GM21360 (cell line): ENCODE measurements around the gene NTN5.
"Not testable (repeated sequence)": the region's sequence is repeated elsewhere in the genome, so short reads cannot be mapped to it uniquely, and the experiment has no call there.

Experiments used
- ATAC-seq: cut with Tn5 transposase; IDR thresholded peaks from one replicate; pipeline ENCODE4 v1.9.1; 2021; ENCODE audit warnings: mild to moderate bottlenecking, moderate library complexity; ENCODE audit not compliant: unreplicated experiment

Gene NTN5, protein sequence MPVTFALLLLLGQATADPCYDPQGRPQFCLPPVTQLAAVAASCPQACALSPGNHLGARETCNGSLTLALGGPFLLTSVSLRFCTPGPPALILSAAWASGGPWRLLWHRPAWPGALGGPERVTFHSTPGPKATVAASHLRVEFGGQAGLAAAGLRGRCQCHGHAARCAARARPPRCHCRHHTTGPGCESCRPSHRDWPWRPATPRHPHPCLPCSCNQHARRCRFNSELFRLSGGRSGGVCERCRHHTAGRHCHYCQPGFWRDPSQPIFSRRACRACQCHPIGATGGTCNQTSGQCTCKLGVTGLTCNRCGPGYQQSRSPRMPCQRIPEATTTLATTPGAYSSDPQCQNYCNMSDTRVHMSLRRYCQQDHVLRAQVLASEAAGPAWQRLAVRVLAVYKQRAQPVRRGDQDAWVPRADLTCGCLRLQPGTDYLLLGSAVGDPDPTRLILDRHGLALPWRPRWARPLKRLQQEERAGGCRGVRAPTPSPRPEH

DNA sequence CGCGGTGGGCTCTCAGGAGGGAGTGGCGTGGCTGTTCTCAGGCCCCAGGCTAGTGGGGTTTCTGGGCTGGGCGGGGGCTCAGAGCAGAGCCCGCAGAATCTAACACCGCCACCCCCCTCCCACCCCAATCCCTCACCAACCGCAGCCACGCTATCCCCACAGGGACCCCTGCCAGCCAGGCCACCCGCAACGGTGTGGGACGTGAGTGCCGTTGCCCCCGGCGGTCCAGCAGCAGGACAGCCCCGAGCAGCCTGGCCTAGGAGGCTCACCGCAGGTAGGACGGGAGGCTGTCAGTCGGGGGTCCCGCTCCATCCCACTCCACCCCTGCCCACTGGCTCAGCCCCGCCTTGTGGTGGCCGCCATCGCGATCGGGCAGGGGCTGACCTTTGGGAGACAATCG lies at the start of gene NTN5:
Gene NTN5 (minus strand): TSS at position 24 of the 400 bp plus-strand sequence. CDS start 2,031 bp downstream, outside the sequence.
- ATAC-seq = no peak

DNA sequence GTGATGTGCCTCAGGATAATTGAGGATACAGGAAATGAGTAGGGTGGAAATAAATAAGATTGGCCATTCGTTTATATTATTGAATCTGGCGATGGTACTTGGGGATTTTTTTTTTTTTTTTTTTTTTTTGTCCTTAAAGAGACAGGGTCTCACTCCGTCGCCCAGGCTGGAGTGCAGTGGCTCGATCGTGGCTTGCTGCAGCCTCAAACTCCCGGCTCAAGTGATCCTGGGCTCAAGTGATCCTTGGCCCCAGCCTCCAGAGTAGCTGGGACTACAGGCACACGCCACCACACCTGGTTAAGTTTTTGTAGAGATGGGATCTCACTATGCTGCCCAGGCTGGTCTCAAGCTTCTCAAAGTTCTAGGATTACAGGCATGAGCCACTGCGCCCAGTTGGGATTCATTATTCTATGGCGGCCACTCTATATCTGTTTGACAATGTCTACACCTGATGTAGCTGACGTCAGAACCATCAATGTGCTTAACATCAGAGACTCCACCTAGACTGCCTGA lies 49.4 kb upstream of the NTN5 start:
- ATAC-seq = no peak

DNA sequence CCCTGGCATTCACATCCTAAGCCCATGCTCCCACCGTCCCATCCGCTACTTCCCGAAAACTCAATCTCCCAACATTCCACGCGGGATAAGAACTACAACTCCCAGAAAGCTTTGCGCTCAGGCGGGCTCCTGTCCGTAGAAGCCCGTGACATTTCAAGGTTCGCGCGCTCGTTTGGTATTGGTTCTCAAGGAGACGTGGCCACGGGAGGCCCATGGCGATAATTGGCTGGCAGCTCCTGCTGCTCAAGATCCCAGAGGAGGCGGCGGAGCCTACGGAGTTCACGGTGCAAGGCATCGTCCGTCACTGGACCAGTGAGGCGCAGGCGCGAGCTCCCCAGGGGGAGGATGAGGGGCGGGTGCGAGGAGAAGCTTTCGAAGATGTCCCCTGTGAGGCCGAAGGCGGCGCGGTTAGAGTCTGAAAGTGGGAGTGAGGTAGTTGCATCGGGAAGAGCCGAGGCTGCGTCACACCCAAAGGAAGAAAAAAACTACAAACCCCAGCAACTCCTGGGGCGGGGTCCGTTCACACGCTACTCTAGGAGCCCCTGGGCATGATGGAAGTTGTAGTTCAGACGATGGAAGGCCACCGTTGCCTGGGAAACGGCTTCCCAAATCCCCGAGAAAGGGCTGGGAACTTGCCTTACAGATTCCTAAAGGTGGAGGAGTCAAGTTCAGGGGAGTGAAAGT lies 47.9 kb upstream of the NTN5 start:
- peak; percentile 76 for ATAC-seq

DNA sequence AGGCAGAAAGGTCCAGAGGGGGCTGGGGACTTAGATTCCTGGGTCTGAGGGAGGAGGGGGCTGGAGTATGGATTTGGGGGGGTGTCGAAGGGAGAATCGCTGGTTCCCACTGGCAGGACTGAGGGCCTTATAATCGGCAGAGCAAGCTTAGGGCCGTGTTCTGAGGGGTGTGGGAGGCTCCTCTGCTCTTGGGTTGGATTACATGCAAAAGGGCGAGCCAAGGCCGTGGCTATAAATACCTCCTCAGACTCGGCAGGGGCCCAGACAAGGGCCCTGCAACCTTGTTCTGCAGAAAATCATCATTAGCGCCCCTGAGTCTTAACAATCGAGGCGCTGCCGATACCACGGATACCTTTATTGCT lies 47.4 kb upstream of the NTN5 start:
- no peak for ATAC-seq

DNA sequence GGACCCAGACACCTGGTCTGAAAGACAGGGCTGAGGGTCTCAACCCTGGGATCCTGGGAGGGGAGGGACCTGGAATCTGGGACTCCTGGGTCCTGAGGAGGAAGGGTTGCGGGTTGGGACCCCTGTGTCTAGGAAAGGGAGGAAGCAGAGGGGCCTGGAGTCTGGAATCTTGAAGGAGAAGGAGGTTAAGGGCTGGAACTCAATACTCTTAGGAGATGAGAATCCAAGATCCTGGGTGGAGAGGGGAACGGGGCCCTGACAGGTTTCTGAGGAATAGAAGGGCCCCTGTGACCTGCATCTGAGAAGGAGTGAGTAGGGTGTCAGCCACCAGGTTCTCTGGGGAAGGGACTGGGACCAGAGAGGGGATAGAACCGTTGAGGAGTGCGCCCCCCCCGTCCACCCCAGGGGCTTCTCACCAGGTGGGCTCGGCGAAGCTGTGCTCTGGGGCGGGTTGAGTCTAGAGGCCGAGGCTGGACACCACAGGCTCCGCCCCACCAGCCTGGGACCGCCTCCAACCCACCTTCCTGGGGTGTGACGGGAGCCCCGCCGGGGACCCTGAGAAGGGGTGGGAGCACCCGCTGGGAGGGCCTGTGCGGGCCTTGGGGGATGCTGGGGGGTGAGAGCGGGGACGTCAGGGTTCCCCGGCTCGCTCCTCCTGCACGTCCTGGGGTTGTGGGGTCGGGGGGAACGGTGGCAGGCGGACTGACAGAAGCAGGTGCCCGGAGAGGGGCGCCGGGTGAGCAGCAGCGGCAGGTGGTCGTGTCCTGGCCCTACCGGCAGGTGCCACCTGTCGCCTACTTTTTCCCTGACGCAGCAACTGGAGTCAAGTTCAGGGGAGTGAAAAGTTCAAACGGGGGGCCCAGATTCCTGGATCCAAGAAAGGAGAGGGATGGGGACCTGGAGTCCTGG lies 46.7 kb upstream of the NTN5 start, which contains the start of gene MAMSTR:
Gene MAMSTR (minus strand): TSS at position 463 of the 909 bp plus-strand sequence. CDS start 694 bp downstream, outside the sequence.
- no peak for ATAC-seq

DNA sequence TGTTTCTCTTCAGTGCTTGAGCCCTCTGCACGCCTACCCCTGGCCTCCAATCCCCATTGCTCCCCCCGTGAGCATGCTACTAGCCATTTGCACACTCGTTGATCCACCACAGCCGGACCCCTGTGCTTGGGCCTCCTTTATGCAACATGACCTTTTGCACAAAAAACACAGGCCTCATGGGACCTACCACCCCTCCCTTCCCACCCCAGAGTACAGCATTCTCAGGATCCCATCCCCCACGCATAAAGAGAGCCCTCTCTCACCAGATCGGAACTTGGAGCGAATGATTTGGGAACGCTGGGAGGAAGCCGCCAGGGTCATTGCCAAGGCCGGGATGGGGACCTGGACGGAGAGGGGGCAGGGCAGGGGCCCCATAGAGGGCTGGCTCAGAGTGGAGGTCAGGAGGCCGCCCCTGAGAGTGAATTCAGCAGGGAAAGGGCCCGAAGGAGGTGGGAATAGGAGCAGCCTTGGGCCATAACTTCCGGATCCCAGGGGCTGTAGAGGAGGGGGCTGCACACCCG lies 46.0 kb upstream of the NTN5 start:
- ATAC-seq = no peak

DNA sequence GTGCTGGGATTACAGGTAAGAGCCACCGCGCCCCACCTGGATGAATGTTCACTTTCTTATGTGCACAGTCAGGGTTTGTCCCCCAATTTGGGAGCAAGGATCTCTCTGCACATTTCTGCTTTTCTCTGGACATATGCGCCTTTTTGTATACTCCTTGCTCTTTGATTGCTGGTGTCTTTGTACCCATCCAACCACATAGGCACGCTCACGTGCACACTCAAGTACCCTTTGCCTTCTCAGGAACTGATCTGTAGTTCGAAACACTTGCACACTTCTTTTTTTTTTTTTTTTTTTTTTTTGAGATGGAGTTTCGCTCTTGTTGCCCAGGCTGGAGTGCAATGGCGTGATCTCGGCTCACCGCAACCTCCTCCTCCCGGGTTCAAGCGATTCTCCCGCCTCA lies 45.3 kb upstream of the NTN5 start:
- not testable (repeated sequence) for ATAC-seq

DNA sequence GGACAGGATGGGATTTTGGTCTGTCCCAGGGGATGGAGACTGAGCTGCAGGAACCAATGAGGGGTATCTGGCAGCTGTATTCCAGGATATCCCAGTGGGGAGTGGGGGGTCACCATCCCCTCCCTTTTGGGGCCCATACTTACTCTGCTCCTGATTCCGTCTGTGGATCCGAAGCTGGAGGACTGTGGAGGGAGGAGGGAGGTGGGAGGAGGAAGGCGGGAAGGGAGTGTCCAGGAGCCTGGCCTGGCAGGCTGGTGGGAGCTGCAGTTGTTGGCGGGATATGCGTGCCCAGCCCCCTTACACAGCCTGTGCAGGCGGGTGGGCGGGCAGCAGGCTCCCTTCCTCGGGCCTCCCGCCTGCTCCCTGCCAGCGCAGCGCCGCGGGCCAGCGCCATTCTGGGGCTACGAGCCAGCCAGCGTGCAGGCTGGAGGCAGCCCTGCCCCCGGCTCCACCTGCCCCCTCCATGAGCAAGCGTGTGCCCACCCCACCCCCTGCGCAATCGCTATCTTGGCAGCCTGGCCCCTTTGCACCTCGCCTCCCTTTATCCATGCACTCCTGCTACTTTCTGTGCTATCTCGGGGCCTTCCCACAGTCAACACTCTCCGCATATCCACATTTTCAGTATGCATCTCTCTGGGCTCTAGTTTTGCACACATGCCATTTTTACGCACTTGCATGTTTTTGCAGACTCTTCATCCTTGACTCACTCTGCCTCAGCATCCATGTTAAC lies 43.9 kb upstream of the NTN5 start:
- no peak for ATAC-seq

DNA sequence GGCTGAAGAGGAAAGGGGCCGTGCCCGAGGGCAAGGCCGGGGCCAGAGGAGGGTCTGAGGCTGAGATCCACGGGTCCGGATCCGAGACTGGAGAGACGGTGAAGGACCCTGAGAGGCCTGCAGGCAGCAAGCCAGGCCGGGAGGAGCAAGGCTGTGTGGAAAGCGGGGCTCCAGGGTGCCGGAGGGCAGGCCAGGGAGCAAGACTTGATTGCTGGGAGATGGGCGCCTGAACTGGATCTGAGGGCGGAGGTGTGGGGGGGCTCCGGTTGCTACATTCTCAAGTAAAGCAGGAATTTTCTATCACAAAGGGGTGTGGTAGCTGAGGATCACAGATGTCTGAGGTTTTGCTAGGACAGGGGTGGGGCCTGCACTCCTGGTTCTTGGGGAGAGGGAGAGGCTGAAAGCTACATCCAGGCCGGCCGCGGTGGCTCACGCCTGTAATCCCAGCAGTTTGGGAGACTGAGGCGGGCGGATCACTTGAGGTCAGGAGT lies 42.9 kb upstream of the NTN5 start:
- no peak for ATAC-seq

DNA sequence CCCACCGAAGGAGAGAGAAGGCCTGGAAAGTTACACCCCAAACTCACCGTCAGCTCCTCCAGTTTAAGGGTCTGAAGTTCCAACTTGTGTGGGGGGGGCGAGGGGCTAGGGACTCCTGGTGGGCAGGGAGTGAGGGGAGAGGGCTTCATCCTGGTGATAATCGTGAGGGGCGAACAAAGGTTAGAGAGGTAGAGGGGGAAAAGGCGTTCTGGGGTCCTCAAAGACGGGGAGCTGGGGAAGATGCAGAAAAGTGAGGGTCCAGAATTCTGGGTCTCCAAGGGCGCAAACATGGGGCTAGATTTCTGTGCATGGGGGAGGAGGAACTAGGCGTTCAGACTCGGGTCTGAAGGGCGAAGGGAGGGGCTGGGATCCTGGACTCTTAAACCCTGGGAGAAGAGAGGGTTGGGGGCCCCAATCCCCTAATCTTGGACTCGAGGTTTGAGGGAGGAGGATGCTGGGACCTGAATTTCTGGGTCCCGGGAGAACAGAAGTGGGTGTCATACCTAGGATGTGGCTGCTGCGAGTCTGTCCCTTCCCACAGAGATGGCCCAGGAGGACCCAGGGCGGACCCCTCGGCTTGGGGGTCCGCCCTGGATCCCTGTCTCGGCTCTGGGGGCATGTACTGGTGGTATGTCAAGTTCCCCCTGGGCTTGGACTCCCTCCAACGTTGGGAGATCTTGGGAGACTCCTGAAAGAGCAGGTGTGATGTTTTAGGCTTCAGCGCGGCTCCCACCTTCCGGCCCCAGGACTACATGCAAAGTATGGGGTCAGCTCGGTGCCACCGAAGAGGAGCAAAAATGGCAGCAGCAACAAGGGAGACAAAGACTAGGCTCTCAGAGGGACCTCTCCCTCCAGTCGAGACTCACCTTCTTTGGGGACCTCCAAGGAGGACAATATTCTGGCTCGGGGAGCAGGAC lies 42.2 kb upstream of the NTN5 start:
- no peak for ATAC-seq

DNA sequence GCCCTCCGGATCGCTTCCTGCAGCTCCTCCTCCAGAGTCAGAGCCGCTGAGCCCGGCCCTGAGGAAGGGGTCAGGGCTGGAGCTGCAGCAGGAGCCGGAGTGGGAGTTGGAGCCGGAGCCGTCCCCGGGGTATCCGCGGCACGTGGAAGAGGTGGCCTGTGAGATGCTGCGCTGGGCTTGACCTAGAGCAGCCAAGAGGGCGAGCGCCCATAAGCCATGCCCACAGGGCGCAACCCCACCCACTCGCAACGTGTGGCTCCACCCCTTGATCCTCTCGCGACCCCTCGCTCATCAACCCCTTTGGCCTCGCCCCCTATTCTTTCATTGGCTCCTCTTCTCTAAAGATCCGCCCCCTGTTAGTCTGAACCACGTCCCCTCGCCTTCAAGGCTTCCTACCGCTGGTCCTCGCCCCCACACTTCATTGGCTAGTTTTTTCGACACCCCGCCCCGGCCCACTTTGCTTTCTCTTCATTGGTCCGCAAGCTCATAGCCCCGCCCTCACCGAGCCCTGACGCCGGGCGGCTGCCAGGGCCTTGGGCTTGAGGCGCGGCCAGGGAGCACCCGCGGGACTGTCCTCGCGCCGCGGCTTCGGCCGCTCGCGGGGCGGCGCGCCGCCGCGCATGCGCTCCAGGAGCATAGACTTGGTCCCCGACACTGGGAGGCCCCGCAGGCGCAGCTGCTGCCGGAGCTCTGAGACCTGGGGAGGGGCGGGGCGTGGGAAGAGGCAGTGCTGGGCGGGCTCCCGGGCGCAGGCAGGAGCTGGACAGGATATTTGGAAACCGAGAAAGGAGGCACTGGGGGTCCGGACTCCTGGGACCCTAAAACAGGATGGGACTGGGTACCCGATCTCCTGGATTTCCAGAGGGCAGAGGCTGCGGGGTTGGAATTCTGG lies 41.3 kb upstream of the NTN5 start:
- ATAC-seq = peak; percentile 83

DNA sequence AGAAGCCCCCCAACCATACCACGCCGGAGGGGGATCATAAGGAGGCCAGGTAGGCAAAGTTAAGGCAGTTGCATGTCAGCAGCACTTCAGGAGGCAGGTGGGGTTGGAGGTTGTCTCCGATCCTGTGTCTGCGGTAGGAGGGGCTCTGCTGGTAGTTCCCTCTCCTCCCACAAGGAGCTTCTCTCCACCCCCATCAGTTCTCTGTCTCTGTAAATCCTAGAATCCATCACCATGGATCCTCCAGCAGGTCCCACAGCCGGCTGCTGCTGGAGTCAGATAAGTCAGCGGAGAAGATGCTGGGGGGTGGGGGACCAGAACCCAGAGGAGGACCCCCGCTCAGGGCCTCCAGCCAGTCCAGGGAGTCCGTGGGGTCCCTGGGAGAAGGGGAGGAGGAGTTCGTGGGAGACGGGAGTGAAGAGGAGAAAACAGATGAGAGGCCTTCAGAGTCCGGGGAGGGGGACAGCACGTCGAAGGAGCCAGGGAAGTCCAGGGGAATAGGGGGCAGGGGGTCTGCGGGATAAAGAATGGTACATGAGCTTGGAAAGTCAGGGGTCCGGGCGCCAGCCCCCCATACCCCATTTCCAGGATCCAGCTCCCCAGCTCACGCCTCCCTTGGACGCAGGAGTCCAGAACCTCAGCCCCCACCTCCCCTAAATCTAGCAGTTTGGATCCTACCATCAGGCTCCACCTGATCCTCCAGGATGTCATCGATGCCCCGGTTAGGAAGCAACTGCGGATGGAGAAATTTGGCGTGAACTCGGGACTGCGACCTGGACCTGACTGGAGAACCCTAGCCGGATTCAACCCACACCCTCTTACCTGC lies 40.4 kb upstream of the NTN5 start:
- ATAC-seq = no peak

DNA sequence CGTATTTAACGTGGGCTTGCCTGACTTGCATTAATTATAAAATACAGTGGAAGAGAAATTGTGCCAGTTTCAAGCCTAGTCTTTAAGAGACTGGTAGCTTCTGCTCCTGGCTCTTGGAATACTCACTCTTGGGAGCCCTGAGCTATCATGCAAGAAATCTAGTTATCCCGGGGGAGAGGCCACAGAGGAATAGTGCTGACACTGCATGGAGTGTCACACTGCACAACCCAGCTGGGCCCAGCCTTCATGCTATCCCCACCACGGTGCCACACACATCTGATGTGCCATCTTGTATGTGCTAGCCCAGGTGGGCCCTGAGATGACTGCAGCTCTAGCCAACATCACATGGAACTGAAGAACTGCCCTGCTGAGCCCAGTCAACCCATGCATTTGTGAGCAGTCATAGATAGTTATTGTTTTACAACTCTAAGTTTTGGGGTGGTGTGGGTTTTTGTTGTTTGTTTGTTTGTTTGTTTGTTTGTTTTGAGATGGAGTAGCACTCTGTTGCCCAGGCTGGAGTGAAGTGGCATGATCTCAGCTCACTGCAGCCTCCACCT lies 38.4 kb upstream of the NTN5 start:
- ATAC-seq = no peak

DNA sequence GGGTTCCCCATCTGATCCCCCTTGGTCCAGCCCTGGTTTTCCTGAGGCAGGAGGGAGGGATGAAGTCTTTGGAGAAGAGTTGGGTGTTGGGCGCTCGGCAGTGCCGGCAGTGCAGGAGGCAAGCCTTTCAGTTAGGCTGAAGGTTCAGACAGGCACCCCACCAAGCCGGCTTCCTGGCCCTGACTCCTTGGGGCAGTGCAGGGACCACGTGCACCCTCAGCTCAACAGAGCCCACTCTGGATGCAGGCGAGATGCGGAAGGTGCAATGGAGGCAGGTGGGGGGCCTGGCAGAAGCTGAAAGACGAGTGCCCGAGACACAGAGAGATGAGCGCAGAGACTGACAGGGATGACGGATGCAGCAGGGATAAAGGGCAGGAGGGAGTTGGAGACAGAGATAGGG lies 35.7 kb upstream of the NTN5 start:
- ATAC-seq = no peak

DNA sequence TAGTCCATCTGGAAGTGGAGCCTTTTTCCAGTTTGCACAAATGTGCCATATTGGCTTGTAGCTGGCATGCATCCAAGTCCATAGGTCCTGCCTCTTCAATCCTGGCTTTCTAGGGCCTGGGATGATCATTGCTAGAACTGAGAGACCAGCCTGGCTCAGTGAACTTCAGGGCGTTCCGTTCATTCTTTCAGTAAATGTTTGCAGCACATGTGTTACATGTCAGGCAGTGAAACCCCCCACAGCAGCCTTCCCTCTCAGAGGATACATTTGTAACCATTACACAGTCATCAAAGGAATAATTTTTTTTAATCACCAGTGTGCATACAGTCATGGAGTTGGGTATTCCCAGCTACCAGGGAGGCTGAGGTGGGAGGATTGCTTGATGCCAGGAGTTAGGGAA lies 32.6 kb upstream of the NTN5 start:
- no peak for ATAC-seq

DNA sequence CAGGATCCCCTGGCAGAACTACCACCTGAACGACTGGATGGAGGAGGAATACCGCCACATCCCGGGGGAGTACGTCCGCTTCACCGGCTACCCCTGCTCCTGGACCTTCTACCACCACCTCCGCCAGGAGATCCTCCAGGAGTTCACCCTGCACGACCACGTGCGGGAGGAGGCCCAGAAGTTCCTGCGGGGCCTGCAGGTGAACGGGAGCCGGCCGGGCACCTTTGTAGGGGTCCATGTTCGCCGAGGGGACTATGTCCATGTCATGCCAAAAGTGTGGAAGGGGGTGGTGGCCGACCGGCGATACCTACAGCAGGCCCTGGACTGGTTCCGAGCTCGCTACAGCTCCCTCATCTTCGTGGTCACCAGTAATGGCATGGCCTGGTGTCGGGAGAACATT lies 30.5 kb upstream of the NTN5 start:
- no peak for ATAC-seq

DNA sequence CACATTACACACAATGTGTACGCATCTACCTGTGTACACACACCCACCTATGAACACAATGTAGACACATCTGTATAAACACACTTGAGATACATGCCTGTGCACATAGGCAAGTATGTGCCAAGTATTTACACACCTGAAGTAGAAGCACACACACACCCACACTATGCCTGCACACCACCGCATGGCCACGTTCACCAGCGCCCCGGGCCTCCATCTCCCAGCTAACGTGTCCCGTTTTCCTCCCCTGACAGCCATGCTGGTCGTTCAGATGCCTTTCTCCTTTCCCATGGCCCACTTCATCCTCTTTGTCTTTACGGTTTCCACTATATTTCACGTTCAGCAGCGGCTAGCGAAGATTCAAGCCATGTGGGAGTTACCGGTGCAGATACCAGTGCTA lies 29.9 kb upstream of the NTN5 start:
- no peak for ATAC-seq
